ENCODE measurements around the gene ACP7.
A peak's percentile ranks its signal among the peaks of the same experiment; 100 is the strongest.
"Not testable (repeated sequence)": the region's sequence is repeated elsewhere in the genome, so short reads cannot be mapped to it uniquely, and the experiment has no call there.

The ACP7 gene

DNA sequence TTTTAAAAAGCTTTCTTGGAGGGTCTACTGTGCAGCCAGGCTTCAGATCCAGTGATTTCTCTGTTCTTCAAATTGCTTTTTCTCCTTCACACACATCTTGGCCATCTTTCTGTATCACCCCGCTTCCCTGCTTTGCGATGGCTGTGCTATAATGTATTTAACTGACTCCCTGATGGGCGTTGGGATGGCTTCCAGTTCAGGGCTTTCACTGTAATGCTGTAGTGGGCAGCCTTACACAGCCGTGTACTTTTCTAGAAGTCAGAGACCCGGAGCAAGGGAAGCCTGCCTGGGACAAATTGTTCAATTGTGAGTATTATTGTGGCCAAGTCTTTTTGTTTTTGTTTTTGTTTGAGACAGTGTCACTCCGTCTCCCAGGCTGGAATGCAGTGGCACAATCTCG, 22.0 kb downstream of the ACP7 start:
- no peak for DNase-seq (ENCODE audit: low spot score)

DNA sequence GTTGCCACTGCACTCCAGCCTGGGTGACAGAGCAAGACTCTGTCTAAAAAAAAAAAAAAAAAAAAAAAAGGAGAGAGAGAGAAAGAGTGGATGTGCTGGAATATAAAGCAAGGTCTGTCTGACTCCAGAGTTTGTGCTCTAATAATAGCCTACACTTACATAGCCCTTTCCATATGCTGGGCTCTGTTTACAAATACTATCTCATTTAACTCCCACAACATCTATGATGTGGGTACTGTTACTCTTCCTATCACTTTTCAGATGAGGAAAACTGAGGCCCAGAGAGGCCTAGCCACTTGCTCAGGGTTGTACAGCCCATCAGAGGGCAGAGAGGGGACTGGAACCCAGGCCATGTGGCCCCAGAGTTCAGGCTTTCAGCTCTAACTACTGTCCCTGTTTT, 25.5 kb downstream of the ACP7 start:
- no peak for DNase-seq (ENCODE audit: low spot score)

DNA sequence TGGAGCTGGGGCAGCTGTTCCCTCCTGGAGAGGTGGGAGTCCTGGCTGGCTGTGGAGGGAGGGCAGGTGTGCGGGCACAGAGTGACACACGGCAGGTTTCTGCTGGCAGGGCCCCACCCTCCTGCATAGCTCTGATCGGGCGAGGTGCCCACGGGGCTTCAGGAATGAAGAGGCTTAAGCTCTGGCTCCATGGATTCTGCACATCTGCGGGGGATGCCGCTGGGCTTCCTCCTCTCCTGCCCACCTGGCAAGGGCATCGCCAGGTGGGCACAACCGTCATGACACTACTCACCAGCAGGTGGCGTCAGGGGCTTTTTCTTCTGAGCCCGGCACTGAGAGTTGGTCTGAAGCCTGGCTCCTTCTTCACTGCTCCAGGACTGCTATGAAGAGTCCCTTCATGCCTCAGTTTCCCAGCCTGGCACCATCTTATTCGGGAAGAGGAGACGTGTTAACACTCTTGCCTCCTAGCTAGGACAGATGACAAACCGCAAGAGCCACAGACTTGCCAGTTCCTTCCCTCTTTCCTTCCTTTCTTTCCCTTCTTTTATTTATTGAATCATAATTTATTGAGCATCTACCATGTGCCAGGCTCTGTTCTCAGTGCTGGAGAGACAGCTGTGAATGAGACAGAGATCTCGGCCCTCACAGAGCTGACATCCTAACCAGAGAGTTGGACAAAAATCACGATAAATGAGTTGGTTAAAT, 26.2 kb downstream of the ACP7 start:
- DNase-seq (ENCODE audit: low spot score): peak; percentile 51

DNA sequence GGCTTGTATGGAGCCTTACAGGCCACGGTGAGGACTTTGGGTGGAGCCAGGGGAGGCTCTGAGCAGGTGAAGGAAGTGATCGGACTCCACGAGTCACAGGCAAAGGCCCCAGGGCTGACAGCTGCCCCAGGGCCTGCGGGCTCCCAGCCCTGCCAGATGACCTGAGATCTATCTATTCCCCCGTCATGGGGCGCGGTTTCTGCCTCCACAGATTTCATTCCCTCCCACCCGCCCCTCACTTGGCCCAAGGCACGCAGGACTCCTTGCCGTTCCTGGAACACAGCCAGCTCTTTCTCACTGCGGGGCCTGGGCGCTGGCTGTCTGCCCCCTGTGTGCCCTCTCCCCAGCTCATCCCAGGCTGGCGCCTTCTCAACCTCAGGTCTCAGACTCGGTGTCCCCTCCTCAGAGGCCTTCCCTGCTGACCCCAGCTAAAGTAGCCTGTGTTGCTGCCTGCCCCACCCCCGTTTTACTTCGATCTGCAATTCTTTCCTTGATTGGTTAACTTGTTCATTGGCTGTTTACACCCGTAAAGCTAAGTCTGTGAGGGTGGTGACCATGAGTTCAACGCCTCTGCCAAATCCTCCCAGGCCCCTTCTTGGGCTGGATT, 27.5 kb downstream of the ACP7 start:
- no peak for DNase-seq (ENCODE audit: low spot score)

DNA sequence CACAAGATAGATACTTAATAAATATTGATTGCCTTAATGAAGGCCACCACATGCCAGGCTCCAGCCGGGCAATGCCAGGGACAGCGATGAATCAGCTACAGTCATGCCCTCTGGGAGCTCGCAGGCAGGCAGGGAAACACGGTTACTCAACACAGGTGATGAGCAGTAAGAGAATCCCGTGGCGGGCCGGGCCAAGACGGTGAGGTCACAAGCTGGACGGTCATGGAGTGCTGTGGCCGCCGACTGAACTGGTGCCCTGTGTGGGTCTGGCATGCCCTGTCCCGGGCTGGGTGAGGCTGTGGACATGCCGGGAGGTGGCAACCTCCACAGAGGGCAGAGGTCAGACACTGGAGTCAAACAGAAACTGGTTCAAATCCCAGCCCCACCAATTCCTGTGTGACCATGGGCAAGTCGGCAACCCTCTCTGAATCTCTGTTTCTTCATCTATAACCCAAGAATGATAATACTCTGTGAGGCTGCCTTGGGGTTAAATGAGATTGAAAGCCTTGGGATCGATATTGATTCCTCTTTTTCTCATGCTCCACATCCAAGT, 28.2 kb downstream of the ACP7 start:
- no peak for DNase-seq (ENCODE audit: low spot score)

DNA sequence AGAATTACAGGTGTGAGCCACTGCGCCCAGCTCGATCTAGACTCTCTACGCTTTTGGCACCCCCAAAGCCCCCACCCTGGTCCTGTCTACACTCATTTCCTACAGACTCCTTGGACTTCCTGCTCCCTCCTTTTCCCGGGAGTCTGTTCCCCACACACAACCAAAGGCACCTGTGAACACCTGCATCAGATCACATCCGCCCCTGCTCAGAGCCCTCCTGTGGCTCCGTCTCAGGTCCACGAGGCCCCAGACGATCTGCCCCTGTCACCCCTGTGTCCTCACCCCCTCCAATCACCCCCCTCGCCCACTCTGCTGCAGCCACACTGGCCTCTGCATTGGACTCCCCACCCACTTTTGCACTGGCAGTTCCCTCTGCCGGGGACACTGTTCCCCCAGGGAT, 29.0 kb downstream of the ACP7 start:
- DNase-seq (ENCODE audit: low spot score): no peak

DNA sequence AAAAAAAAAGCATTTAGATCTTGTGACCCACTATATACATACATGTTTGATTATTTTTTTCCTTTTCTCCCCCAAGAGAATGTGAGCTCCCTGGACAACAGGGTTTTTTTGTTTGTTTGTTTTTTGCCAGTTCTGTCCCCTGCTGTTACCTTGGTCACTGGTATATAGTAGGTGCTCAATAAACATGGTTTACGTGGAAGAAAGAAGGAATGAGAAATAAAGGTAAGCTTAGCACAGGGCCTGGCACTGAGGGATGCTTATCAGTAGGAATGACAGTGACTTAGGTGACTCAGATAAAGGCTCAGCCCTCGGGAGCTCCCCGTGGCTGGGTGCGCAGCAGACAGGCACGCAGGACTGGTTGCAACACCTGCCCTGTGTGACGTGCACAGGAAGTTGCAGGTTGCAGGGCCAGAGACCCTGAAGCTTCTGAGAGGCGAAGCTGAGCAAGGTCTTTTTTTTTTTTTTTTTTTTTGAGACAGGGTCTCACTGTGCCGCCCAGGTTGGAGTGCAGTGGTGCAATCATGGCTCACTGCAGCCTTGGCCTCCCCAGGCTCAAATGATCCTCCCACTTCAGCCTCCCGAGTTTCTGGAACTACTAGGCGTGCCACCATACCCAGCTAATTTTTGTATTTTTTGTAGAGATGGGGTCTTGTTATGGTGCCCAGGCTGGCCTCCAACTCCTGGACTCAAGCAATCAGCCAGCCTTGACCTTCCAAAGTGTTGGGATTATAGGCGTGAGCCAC, 31.1 kb downstream of the ACP7 start:
- DNase-seq (ENCODE audit: low spot score): no peak

DNA sequence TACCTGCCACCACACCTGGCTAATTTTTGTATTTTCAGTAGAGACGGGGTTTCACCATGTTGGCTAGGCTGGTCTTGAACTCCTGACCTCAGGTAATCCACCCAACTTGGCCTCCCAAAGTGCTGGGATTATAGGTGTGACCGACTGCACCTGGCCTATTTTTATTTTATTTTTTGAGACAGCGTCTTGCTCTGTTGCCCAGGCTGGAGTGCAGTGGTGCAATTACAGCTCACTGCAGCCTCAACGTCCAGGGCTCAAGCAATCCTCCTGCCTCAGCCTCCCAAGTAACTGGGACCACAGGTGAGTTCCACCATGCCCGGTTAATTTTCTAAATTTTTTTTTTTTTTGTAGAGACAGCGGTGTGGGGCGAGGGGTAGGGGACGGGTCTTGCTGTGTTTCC, 32.9 kb downstream of the ACP7 start:
- not testable (repeated sequence) for DNase-seq (ENCODE audit: low spot score)

DNA sequence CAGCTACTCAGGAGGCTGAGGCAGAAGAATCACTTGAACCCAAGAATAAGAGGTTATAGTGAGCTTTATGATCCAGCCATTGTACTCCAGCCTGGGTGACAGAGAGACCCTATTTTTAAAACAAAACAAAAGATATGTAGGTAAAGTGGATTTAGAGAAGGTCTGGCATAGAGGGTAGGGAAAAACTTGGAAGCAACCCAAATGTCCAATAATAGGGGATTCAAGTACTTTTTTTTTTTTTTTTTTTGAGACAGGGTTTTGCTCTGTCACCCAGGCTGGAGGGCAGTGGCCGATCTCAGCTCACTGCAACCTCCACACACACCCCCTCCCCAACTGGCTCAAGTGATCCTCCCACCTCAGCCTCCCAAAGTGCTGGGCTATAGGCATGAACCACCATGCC, 35.7 kb downstream of the ACP7 start:
- no peak for DNase-seq (ENCODE audit: low spot score)

DNA sequence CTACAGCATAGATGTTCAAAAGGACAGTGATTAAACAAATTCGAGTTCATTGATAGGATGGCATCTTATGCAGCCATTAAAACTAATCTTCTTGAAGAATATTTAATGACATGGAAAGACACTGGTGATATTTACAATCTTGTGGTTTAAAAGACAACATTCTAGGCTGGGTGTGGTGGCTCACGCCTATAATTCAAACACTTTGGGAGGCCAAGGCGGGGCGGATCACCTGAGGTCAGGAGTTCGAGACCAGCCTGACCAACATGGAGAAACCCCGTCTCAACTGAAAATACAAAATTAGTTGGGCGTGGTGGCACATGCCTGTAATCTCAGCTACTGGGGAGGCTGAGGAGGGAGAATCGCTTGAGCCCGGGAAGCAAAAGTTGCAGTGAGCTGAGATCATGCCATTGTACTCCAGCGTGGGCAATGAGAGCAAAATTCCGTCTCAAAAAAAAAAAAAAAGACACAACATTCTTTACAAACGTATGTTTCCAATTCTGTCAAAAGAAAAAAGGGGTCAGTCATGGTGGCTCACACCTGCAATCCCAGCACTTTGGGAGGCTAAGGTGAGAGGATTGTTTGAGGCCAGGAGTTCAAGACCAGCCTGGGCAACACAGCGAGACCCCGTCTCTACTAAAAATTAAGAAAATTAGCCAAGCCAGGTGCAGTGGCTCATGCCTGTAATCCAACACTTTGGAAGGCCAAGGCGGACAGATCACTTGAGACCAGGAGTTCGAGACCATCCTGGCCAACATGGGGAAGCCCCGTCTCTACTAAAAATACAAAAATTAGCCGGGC, 39.0 kb downstream of the ACP7 start:
- no peak for DNase-seq (ENCODE audit: low spot score)

DNA sequence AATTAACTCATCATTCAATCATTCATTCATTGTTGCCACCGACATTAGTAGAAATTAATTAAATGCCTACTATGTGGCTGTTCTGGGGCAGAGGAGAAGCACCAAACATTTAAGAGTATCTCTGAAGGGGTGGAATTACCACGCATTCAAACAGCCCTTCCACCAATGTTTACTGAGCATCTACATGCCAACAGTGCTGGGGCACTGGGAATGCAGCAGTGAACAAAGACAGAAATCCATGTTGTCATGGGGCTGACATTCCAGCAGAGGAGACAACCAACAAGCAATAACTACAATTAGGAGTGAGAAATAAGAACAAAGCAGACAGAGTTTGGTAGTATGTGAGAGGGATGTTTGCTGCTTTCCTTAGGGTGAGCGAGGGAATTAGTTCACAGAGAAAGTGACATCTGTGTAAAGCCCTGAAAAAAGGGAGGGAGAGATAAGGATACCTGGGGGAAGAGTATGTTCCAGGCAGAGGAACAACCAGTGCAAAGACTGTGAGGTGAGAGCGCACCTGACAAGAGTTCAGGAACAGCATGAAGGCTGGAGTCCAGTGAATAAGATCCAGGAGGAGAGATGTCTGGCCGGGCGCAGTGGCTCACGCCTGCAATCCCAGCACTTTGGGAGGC, 40.1 kb downstream of the ACP7 start:
- DNase-seq (ENCODE audit: low spot score): no peak

DNA sequence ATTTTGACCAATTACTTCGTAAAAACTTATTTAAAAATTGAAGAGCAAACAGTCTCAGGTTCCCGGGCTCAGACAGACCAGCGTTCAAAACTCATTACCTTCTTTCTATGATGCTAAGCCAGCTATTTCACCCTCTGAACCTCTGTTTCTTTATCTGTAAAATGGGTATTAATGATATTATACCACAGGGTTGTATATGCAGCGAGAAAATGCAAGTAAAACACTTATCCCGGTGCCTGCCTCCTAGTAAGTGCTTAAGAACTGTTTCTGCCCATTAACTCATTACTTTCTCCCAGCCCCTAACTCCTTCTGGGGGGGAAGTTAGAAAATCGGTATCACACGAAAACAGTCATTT, 41.0 kb downstream of the ACP7 start:
- no peak for DNase-seq (ENCODE audit: low spot score)

DNA sequence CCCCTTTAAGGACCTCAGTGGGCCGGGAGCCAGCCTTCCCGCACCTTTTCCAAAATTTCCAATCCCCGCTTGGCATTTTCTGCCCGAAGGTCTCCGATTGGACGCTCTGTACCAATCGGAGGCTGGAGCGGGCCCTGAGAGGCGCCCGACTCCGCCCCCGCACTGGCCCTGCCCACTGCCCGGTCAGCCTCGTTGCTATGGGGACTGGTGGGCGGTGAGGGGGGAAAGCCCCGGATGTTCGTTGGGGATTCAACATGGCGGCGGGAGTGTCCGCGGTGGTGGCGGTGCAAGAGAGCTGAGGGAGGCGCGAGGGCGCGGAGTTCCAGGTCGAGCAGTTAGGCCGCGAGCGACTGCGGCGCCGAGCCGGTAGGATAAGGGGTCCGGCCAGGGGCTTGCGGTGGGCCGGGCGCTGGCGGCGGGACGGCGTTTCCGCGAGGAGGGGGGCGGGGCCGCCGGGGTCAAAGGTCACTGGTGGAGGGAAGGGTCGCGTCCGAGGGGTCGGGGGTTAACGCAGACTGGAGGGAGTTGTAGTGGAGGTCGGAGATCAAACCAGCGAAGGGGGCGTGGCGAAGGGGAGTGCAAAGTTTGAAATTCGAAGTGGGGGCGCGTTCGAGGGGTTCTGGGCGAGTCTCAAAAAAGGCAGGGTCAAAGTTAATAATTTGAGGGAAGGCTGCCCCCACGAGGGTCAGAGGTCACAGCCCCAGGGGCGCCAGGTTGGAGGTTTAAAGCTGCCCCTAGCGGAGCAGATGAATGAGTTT, 41.6 kb downstream of the ACP7 start, which contains the start of gene PAK4:
Gene PAK4, plus strand, starts transcription at position 233 of the 758 bp plus-strand sequence. CDS start 43,768 bp downstream, outside the sequence.
- peak; percentile 98 for DNase-seq (ENCODE audit: low spot score)

DNA sequence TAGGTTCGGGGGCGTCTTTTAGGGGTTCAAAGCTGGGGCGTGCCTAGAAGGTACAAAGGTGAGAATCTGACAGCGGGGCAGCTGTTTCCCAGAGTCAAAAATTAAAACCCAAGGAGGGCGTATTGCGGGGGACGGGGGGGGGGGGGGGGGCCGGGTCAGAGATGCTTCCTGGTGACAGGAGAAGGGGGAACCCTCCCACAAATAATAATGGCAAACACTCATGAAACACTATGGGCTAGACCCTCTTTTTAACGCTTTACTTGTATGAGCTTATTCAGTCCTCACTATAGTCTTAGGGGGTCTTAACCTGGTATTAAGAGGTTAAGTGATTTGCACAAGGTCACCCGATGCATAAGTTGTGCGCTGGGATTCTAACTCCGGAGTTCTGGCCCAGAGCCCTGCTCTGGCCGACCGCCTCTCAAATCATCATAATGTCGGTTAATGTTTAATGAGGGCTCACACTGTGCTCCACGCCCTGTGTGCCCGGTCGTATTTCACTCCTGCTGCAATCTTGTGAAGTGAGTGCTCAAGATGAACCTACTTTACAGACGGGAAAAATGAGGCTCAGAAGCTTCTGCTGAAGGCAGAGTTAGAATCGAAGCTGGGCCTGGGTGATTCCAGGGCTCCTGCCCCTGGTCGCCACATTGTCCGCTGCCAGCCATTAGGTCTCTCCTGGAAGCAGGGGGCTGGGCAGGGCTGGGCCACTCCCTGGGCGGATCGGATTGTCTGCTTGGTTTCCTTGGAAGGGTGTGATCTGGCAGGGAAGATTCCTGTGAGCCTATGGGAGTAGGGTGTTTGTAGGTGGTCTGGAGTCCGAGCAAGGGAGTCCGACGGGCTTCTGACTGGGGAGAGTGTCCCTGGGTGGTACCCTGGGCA, 42.4 kb downstream of the ACP7 start:
- DNase-seq (ENCODE audit: low spot score): no peak

DNA sequence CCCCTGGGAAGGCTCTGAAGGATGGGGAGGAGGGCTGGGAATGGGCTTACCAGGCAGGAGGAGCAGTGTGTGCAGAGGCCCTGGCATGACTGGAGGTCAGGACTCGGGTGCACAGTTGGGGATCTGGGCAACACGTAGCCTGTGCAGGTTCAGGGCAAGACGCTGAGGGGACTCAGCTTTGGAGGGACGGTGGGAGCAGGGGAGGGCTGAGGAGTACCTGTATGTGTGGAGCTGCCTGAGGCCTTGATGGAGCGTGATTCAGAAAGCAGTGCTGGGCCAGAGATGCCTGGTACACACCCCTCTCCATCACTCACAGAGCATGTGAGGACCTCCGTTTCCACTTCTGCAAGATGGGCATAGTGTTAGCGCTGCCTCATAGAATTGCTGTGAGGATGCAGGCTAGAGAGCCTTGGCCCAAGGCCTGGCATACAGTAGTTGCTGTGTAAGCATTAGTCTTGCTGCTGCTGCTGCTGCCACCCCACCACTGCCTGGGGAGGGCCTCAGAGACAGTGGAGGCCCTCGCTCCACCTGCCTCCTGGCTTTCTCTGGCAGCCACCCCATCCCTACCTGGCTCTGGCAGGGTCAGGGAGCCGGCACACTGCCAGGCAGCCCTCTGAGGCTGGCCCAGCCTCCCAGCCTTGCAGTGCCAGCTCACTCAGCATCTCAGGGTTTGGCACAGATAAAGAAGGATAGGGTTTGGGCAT, 43.8 kb downstream of the ACP7 start:
- no peak for DNase-seq (ENCODE audit: low spot score)

DNA sequence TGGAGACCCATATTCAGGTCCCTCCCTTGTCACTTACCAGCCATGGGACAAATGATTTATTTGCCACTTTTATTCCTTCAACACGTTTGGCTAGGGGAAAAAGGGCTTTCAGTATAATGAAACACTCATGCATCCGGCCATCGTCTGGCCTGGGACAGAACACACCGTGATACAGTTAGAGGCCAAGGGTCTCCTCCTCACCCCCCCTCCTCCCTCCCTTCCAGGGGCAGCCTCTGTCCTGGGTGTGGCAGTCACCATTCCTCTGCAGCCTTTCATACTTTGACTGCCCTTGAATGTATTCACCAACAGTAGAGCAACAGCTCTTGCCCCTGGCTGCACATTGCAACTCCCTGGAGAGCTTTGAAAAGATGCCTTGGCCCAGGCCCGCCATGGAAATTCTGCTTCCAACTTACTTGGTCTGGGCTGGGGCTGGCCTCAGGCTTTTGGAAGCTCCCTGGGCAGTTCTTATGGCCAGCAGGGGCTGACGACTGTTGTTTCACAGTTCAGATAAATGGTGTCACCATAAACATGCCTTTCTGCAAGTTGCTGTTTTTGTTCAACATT, 44.4 kb downstream of the ACP7 start:
- no peak for DNase-seq (ENCODE audit: low spot score)

DNA sequence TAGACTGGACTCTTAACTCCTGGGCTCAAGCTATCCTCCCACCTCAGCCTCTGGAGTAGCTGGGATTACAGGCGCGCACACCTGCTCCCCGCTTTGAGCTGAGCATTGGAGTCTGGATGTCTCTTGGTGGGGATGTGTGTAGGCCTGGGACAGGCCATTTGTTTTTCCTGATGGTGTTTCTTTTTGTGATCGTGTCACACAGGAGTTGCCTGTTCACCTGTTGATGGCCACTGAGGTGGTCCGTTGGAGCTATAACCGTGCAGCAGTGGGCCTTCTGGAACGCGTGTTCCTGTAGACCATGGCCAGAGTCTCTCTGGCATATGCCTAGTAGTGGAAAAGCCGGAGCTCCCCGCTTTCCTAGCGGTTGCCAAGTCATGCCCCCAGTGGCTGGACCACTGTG, 44.9 kb downstream of the ACP7 start:
- no peak for DNase-seq (ENCODE audit: low spot score)

DNA sequence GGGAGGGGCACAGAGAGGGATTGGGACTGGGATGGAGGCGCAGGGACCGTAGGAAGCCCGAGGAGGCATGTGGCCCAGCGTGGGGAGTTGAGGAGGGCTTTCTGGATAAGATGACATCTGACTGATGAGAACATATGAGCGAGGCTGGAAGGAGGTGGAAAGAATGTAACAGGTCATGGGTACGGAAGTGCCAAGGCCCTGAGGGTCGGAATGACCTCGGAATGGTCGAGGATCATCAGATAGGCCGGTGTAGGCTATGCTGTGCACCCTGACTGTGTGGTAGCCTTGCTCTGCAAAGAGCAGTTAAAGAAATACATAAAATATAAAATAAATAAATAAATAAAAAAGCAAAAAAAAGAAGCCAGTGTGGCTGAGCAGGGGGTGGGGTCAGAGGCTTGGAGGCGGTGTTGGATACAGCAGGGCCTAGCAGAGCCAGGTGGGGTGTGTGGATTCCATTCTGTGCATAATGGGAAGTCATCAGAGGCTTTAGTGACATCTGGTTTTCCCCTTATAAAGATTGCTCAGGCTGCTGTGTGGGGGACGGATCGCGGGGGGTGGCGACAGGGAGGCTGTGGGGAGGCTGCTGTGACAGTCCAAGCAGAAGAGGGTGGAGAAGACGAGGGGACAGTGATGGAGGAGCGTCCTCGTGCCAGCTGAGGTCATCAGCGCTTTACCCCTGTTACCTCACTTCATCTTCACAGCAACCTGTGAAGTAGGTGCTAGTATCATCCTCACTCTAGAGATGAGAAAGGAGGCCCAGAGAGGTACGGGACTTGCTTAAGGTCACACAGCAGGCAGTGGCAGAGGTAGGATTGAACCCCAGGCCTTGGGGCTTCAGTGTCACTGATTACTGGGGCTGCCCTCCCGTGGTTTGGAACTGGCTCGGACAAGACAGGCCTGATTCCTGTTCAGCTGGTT, 46.4 kb downstream of the ACP7 start:
- DNase-seq (ENCODE audit: low spot score): no peak
